Ascending aorta (tissue), 2 donors: Measurements from ENCODE around the gene TTC34. TPM values are rescaled to one million over a fixed set of nuclear protein-coding genes. Genes with fewer than 3 reads are reported as not detected.

Experiments
- DNase-seq, 2 donors: peaks; one replicate each; pipeline ENCODE4 v3.0.0-alpha.2; 2019; ENCODE audit warnings: low spot score in 2 of 2
- H3K27ac ChIP-seq, 2 donors: fragments of 200-600 bp; sonication (generic); one replicate each; pipeline ENCODE4 v1.5.1; 2016 to 2017; ENCODE audit warnings: mild to moderate bottlenecking in 1 of 2
- H3K27me3 ChIP-seq: fragments of 200-600 bp; sonication (generic); one replicate; pipeline ENCODE4 v1.5.1; 2017
- H3K36me3 ChIP-seq, 2 donors: fragments of 200-600 bp; sonication (generic); one replicate each; pipeline ENCODE4 v1.5.1; 2016
- H3K4me1 ChIP-seq, 2 donors: fragments of 200-600 bp; sonication (generic); one replicate each; pipeline ENCODE4 v1.5.1; 2016 to 2017; ENCODE audit warnings: mild to moderate bottlenecking in 1 of 2
- H3K4me3 ChIP-seq, 2 donors: fragments of 200-600 bp; sonication (generic); one replicate each; pipeline ENCODE4 v1.5.1; 2016 to 2017; ENCODE audit warnings: mild to moderate bottlenecking in 1 of 2
- H3K9me3 ChIP-seq, 2 donors: fragments of 200-600 bp; sonication (generic); one replicate each; pipeline ENCODE4 v1.5.1; 2016
- CTCF ChIP-seq, 3 experiments: fragments of 200-600 bp in 2 of 3; fragments of 450-650 bp in 1 of 3; sonication (generic) in 2 of 3; IDR thresholded peaks; one replicate each; pipeline ENCODE4 v1.5.1; 2016 to 2019; ENCODE audit warnings: antibody characterized with exemption in 3 of 3, mild to moderate bottlenecking in 1 of 3, moderate library complexity in 1 of 3
- intact Hi-C: fragments of 100-400 bp; cut with DNase I; formaldehyde crosslinking; loops from one replicate; pipeline ENCODE4 v1.15.1; 2023
- total RNA-seq: library from RNA; depleted of rRNA; stranded (reverse); fragments of >200 nt; gene quantifications from one replicate; pipeline ENCODE4 v1.1.0, GENCODE V29; 2016

TTC34 gene
- total RNA-seq, 1 donor from 2014 or later = 0.75 TPM

DNA sequence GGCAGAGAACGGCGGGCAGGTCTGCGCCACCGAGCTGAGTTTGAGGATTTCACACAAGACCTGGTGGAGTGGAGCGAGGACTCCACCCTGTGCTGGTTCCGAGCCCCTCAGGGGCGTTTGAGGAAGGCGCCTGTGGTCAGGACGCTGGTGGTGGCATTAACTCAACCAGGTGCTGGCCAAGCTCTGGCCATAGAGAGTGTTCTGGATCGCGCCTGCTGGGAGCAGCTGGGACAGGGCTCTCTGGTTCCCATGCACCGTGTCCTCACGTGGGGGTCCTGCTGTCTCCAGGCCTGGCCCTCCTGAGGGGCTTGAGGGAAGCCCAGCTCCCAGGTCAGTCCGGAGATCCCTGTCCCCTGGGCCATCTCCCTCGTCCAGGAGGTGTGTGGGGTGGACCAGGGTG lies 24.8 kb upstream of the TTC34 start:
- H3K27ac ChIP-seq = no peak overlapping the region
- no peaks in the 10 kb centered on the region for H3K9me3 ChIP-seq
- no peak for DNase-seq
- H3K4me3 ChIP-seq = no peak overlapping the region
- TF ChIP-seq CTCF (IDR thresholded peaks at IDR 0.05) = no peak
- no peaks in the 10 kb centered on the region for H3K36me3 ChIP-seq
- intact Hi-C loops = no loop called here
- no peaks in the 10 kb centered on the region for H3K27me3 ChIP-seq
- H3K4me1 ChIP-seq = peaks cover 0 to 5% of the 10 kb centered on the region in 2 donors

GRCh38 chr1:2825487-2826189 lies 24.1 kb upstream of the TTC34 start:
- Histone ChIP-seq H3K27me3 (no peaks in the 10 kb centered on the region), H3K9me3 (no peaks in the 10 kb centered on the region), H3K36me3 (no peaks in the 10 kb centered on the region), H3K27ac (no peak overlapping the region), H3K4me1 (peaks cover 0 to 5% of the 10 kb centered on the region in 2 donors), H3K4me3 (no peak overlapping the region)
- DNase-seq = no peak
- no peak for TF ChIP-seq CTCF (IDR thresholded peaks at IDR 0.05)
- intact Hi-C loops = no loop called here

GRCh38 chr1:2824999-2825398 lies 23.5 kb upstream of the TTC34 start:
- no peak overlapping the region for H3K4me3 ChIP-seq
- intact Hi-C loops = loop anchor here (5.0 kb wide), 2 partner anchors 497 to 602 kb away; no protein-coding TSS in a partner anchor
- H3K27ac ChIP-seq = no peak overlapping the region
- H3K27me3 ChIP-seq = no peaks in the 10 kb centered on the region
- no peaks in the 10 kb centered on the region for H3K9me3 ChIP-seq
- H3K4me1 ChIP-seq = peaks cover 0 to 5% of the 10 kb centered on the region in 2 donors
- TF ChIP-seq CTCF (IDR thresholded peaks at IDR 0.05) = no peak
- DNase-seq = no peak
- no peaks in the 10 kb centered on the region for H3K36me3 ChIP-seq

GRCh38 chr1:2823921-2824610 lies 22.6 kb upstream of the TTC34 start:
- Histone ChIP-seq H3K4me1 (peaks cover 0 to 5% of the 10 kb centered on the region in 2 donors), H3K36me3 (no peaks in the 10 kb centered on the region), H3K27ac (no peak overlapping the region), H3K9me3 (no peaks in the 10 kb centered on the region), H3K27me3 (no peaks in the 10 kb centered on the region), H3K4me3 (no peak overlapping the region)
- DNase-seq = no peak
- TF ChIP-seq CTCF (IDR thresholded peaks at IDR 0.05) = no peak
- intact Hi-C loops = loop anchor here (5.0 kb wide), 2 partner anchors 498 to 603 kb away; no protein-coding TSS in a partner anchor

- peaks cover 0 to 5% of the 10 kb centered on the region in 2 donors for H3K4me1 ChIP-seq
- H3K27me3 ChIP-seq = no peaks in the 10 kb centered on the region
- intact Hi-C loops = loop anchor here (5.0 kb wide), 2 partner anchors 500 to 605 kb away; no protein-coding TSS in a partner anchor
These were observed 21.2 kb upstream of the TTC34 start for GRCh38 chr1:2822621-2823145.

More at GRCh38 chr1:2822621-2823145, 21.2 kb upstream of the TTC34 start:
- H3K4me3 ChIP-seq = no peak overlapping the region
- no peaks in the 10 kb centered on the region for H3K36me3 ChIP-seq
- TF ChIP-seq CTCF (IDR thresholded peaks at IDR 0.05) = no peak
- no peak for DNase-seq
- no peak overlapping the region for H3K27ac ChIP-seq
- H3K9me3 ChIP-seq = no peaks in the 10 kb centered on the region
